Stimulated activated CD8-positive, alpha-beta memory T cell treated with anti-CD3 and anti-CD28 coated beads, Interleukin-15, amount 100 ng/mL, for 4 hours (primary cell): Measurements from ENCODE around the gene SIRPG.
"Not testable (repeated sequence)": the region's sequence is repeated elsewhere in the genome, so short reads cannot be mapped to it uniquely, and the experiment has no call there.

Source experiments
- DNase-seq, 2 donors: peaks; one replicate each; pipeline ENCODE4 v3.0.0-alpha.2; 2020; ENCODE audit warnings: low read depth in 2 of 2

The SIRPG gene

GRCh38 chr20:1657556-1658334, at the start of gene SIRPG:
Gene SIRPG, minus strand, starts transcription at chr20:1657779. Its CDS starts 65 bp downstream, at chr20:1657714.
- DNase-seq: no peak

DNA sequence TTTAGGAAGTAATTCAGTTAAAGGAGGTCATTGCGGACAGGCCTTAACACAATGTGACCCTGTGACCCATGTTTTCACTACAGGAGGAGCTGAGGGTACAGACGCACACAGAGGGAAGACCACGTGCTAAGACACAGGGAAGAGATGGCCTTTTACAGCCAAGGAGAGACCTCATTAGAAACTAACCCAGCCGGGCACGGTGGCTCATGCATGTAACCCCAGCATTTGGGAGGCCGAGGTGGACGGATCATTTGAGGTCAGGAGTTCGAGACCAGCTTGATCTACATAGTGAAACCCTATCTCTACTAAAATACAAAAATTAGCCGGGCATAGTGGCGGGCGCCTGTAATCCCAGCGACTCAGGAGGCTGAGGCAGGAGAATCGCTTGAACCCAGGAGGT, 49.3 kb upstream of the SIRPG start:
- DNase-seq: not testable (repeated sequence)

DNA sequence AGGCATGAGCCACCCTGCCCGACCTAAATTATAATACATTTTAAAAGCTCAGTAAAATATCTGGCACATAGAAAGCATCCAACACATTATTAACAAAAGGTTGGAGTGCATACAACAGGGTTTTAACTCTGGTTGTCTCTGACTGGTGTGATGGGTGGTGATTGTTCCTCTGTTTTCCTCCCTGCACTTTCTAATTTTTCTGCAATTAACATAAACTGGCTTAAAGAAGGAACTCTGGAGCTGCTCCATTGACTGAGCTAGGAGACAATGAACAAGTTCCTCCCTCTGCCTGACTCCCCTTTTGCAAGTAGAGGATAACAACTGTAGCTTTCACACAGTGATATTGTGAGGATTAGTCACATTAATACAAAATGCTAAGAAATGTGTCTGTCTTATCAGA, 48.5 kb upstream of the SIRPG start:
- DNase-seq: no peak

DNA sequence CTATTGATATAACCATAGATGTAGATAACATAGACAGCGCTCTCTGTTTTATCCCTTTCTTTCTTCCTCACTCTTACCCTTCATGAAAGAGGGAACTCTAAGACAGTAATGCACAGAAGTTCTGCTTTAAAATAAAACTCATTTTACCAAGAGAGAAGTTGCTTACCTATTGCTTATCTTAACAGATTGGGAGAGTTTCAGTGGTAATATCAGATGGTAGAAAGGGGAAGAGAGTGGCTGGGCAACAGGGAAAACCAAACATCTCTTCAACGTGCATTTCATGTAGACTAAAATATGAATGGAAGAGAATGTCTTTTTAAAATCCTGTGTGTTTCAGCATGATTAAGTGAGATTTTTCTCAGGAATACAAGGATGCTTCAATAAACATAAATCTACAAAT, 45.3 kb upstream of the SIRPG start:
- no peak for DNase-seq

GRCh38 chr20:1702328-1702727, 44.7 kb upstream of the SIRPG start:
- no peak for DNase-seq

DNA sequence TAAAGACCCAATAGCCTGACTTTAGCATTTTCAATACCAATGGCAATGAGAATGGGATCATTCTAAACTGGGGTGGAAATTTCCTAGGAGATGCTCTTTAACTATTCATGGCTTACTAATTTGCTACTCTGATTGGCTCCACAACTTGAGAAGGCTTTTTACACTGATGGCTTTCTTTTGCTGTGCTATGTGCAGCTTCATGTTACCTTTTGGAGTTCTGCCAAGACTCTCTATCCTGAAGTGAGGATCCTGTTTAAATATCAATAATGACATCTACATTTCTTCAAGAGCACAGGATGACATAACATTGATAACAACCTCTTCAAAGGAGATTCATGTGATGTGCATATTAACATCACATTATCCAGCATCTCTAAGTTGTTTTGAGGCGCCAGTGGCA, 43.4 kb upstream of the SIRPG start:
- no peak for DNase-seq

- no peak for DNase-seq
Measured at GRCh38 chr20:1697592-1697991, 40.0 kb upstream of the SIRPG start.

- no peak for DNase-seq
Measured at GRCh38 chr20:1696521-1697209, 39.1 kb upstream of the SIRPG start.

DNA sequence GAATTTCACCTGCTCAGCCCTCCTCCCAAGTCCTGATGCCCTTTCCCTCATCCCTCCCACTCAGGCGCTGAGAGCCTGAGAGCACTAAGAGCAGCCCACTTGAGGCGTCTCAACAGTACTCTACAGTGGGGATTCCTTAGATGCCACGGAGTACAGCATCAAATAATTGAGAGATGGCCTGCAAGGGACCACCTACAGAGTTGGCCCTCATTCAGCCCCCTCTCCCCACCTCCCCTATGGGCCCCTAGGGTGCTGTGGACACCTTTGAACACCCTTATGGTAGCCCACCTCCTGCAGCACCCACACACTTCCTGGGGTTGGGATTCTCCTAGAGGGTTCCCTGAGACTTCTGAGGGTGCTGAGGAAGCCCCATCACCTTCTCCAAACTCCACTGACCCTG, 37.1 kb upstream of the SIRPG start:
- DNase-seq: no peak

GRCh38 chr20:1693427-1693826, 35.8 kb upstream of the SIRPG start:
- DNase-seq: no peak

DNA sequence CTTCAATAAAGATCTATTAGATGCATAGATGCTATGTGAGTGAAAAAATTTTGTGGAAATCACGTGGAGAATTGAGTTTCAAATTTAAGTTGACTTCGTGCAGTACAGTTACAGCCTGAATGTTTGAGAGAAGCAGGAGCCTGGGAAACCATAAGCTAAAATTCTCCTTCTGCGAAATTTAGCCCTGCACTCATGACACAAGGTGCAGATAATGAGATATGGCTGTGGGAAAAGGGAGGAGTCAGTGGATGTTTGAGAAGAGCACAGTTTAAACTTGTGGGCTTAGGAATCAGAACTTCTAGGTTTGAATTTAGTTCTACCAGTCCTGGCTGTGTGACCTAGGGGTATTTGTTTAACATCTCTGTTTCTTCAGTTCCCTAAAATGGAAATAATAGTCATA, 32.1 kb upstream of the SIRPG start:
- no peak for DNase-seq

GRCh38 chr20:1688886-1689538, 31.4 kb upstream of the SIRPG start:
- DNase-seq: no peak

DNA sequence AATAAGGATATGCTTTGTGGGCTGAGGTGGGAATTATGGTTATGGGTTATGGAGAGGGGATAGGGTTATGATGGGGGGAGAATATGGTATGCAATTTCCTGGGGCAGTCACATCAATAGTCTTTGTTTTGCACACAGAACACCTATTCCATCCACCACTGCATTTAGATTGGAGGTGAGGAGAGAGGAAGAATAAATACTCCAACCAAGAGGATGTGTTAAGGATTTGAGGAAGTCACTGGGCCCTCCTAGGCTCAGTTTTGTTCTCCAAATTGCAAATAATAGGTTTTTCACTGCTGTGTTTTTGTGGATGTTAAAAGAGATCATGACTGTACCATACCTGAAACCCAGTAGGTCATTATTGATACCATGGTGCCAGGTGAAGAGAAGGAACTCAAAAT, 29.5 kb upstream of the SIRPG start:
- DNase-seq: no peak

DNA sequence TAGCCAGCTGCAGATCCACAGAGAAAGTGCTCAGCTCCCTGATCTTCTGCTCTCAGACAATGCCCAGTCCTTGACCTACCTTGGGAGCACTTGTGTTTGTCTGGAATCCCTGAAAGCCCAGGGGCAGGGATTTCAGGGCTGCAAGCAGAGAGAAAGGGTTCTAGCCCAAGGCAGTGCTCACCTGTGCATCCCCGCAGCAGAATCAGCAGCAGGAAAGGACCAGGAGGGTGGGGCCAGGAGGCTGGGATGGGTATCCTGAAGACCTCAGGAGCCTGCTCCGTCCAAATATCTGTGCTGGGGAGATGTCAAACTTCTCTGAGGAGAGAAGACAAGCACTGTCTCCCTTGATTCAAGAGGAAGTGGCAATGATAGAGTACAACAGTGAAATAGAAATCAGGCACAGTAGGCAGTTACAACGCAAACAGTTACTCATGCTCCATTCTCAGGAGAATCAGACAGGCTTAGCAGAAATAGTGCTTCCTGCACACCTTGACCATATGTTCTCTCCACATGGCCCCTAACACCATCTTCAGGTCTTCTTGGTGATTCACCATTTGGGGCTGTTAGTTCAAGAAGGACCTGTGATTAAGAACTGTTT, 28.7 kb upstream of the SIRPG start:
- no peak for DNase-seq

GRCh38 chr20:1685304-1686052, 27.9 kb upstream of the SIRPG start:
- DNase-seq: no peak

DNA sequence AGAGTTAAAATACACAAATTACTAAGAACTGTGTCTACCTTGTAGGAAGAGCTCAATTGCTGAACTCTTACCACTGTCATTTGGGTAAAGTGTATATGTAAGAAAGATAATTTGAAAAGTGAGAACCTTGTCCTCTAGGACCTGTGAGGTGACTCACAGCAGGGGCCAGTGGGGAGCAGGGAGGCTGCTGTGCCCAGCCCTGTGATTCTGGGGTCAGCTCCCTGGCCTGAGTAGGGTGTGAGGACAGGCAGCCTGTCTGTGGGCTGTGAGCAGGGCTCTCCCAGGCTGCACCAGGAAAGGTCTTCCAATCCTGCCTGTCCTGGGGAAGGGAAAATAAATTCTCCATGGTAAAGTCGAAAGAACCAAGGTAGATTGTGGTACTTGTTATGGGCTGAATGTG, 27.3 kb upstream of the SIRPG start:
- DNase-seq: no peak

- no peak for DNase-seq
Measured at GRCh38 chr20:1676650-1677049, 19.1 kb upstream of the SIRPG start.

- no peak for DNase-seq
Measured at GRCh38 chr20:1674990-1675780, 17.6 kb upstream of the SIRPG start.

- no peak for DNase-seq
Measured at GRCh38 chr20:1674361-1674760, 16.8 kb upstream of the SIRPG start.

DNA sequence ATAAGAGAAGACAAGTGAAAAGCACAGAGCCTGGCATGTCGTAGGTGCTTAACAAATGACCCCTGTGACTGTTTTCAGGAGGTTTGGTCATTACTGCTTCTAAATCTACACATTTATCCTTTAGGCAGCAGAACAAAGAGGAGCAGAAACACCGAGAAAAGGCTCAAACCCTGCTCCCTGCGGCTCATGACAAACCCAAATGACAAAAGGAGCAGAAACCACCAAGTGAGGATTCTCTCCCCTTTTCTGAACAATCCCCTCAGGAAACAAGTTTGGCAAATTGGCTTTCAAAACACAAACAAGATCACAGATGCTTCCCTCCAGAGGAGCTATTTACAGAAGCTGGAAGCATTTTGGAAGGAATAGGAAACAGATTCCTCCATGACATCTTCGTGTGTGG, 15.8 kb upstream of the SIRPG start:
- no peak for DNase-seq

- no peak for DNase-seq
Measured at GRCh38 chr20:1672728-1673127, 15.1 kb upstream of the SIRPG start.
